ENCODE measurements around the gene WFIKKN1. TPM values are rescaled to one million over a fixed set of nuclear protein-coding genes. Genes with fewer than 3 reads are reported as not detected.
A peak's percentile ranks its signal among the peaks of the same experiment; 100 is the strongest.

WFIKKN1 gene
- total and polyA plus RNA-seq, 2 of the 13 experiments (the other 11 are each of a cell fraction or from before 2014, with no cell fraction given), result 1.7 to 4.9 TPM

DNA sequence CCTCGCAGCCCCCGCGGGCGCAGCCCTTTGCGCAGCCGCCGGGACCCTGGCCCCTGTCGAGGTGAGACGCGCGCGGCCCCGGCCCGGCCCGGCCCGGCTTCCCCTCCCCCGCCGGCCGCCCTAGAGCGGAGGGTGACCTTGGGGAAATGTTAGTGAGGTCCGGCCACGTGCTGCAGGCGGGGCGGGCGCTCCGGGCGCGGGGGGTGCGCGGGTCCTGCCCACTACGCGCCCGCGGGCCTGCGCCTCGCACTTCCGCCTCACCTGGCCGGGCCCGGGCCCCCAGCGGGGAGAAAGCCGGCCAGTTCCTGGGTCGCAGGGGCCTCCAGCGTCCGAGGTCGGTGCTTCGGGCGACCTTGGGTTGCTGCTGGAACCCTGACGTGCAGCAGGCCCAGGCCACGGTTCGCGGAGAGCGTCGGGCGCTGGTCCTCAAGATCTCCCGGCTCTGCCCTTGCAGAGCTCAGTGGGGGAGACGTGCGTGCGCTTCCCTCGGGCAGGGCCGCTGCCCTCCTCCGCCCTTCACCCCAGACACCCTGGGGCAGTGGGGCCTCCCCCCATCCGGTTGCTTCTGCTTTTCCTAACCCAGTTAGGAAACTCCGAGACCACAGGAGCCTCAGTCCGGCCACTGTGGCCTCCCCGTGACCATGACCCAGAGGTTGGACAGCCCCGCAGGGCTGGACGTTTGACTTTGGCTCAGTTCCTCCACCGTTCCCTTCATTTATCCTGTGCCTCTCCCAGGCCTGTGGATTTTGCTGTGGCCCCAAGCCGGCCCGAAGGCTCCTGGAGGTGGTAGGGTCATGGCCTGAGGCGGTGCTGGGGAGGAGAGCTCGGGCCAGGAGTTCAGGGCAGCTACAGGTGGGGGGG, 11.6 kb downstream of the WFIKKN1 start (continued):
- TF ChIP-seq, protein P1, sequence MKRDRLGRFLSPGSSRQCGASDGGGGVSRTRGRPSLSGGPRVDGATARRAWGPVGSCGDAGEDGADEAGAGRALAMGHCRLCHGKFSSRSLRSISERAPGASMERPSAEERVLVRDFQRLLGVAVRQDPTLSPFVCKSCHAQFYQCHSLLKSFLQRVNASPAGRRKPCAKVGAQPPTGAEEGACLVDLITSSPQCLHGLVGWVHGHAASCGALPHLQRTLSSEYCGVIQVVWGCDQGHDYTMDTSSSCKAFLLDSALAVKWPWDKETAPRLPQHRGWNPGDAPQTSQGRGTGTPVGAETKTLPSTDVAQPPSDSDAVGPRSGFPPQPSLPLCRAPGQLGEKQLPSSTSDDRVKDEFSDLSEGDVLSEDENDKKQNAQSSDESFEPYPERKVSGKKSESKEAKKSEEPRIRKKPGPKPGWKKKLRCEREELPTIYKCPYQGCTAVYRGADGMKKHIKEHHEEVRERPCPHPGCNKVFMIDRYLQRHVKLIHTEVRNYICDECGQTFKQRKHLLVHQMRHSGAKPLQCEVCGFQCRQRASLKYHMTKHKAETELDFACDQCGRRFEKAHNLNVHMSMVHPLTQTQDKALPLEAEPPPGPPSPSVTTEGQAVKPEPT (CRISPR knock-in tag; IDR thresholded peaks at IDR 0.05; ENCODE audit: low read depth), result no peak
- TF ChIP-seq NR2C2 (CRISPR knock-in tag; IDR thresholded peaks at IDR 0.05; ENCODE audit: borderline replicate concordance) (no peak; the same call in none of the 2 replicates), CEBPG (CRISPR knock-in tag; IDR thresholded peaks at IDR 0.05) (no peak), HNF4G (IDR thresholded peaks at IDR 0.05; ENCODE audit: borderline replicate concordance, low read depth, low read length) (no peak), HNF4G (CRISPR knock-in tag; IDR thresholded peaks at IDR 0.05; ENCODE audit: borderline replicate concordance, low read depth) (0 out of 2 replicates have a peak, but pooled peaks have one; percentile 24), KLF9 (CRISPR knock-in tag; IDR thresholded peaks at IDR 0.05; ENCODE audit: low read depth) (no peak), TP53 (CRISPR knock-in tag; conservative IDR thresholded peaks at IDR 0.05) (no peak), ZNF317 (CRISPR knock-in tag; IDR thresholded peaks at IDR 0.05) (peak; percentile 68; the same call in 1 of the 2 replicates), HMG20B (CRISPR knock-in tag; conservative IDR thresholded peaks at IDR 0.05) (no peak), SIN3A (IDR thresholded peaks at IDR 0.05; ENCODE audit: borderline replicate concordance, low read depth, low read length) (no peak), ZNF101 (CRISPR knock-in tag; IDR thresholded peaks at IDR 0.05; ENCODE audit: borderline replicate concordance, low read depth) (no peak), TCF7 (IDR thresholded peaks at IDR 0.05; ENCODE audit: low read depth) (no peak), ZBTB39 (CRISPR knock-in tag; IDR thresholded peaks at IDR 0.05) (no peak), ZNF619 (CRISPR knock-in tag; IDR thresholded peaks at IDR 0.05) (no peak), ZNF567 (CRISPR knock-in tag; IDR thresholded peaks at IDR 0.05; ENCODE audit: borderline replicate concordance) (no peak), ZNF775 (CRISPR knock-in tag; IDR thresholded peaks at IDR 0.05; ENCODE audit: borderline replicate concordance) (no peak), NRL (CRISPR knock-in tag; IDR thresholded peaks at IDR 0.05; ENCODE audit: borderline replicate concordance) (peak; percentile 74), ZNF713 (CRISPR knock-in tag; IDR thresholded peaks at IDR 0.05) (no peak; the same call in 1 of the 2 replicates), SNRNP70 (IDR thresholded peaks at IDR 0.05; ENCODE audit: low read depth, low read length) (no peak)
- TF ChIP-seq, protein P2, sequence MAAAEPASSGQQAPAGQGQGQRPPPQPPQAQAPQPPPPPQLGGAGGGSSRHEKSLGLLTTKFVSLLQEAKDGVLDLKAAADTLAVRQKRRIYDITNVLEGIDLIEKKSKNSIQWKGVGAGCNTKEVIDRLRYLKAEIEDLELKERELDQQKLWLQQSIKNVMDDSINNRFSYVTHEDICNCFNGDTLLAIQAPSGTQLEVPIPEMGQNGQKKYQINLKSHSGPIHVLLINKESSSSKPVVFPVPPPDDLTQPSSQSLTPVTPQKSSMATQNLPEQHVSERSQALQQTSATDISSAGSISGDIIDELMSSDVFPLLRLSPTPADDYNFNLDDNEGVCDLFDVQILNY (CRISPR knock-in tag; conservative IDR thresholded peaks at IDR 0.05), result no peak; the same call in 1 of the 2 replicates
